RPMI8226 (cell line): Measurements from ENCODE around the gene ARV1.
"Not testable (repeated sequence)": the region's sequence is repeated elsewhere in the genome, so short reads cannot be mapped to it uniquely, and the experiment has no call there.

ENCODE experiments used
- DNase-seq: peaks from one replicate; pipeline ENCODE4 v3.0.0-alpha.2; 2015

ARV1 gene

GRCh38 chr1:231020139-231020601 is 41.3 kb downstream of the ARV1 start:
- no peak for DNase-seq

GRCh38 chr1:231020816-231021215 is 41.9 kb downstream of the ARV1 start:
- DNase-seq, result no peak

GRCh38 chr1:231021540-231022031 is 42.7 kb downstream of the ARV1 start:
- DNase-seq, result no peak

GRCh38 chr1:231022543-231022942 is 43.6 kb downstream of the ARV1 start:
- not testable (repeated sequence) for DNase-seq

GRCh38 chr1:231023150-231023549 is 44.3 kb downstream of the ARV1 start:
- no peak for DNase-seq

- DNase-seq, result no peak
These were observed 47.7 kb downstream of the ARV1 start for GRCh38 chr1:231026576-231026975.

GRCh38 chr1:231027136-231027925 is 48.4 kb downstream of the ARV1 start:
- DNase-seq, result no peak

GRCh38 chr1:231027971-231028370 is 49.1 kb downstream of the ARV1 start:
- no peak for DNase-seq

GRCh38 chr1:231028682-231029081 is 49.8 kb downstream of the ARV1 start:
- no peak for DNase-seq

GRCh38 chr1:231029247-231029646 is 50.4 kb downstream of the ARV1 start:
- DNase-seq, result not testable (repeated sequence)

GRCh38 chr1:231029841-231030240 is 50.9 kb downstream of the ARV1 start:
- no peak for DNase-seq

- DNase-seq, result no peak
These were observed 54.1 kb downstream of the ARV1 start for GRCh38 chr1:231032963-231033362.

GRCh38 chr1:231035799-231036198 is 56.9 kb downstream of the ARV1 start:
- no peak for DNase-seq

- no peak for DNase-seq
These were observed 57.5 kb downstream of the ARV1 start for GRCh38 chr1:231036416-231036815.

- DNase-seq, result no peak
These were observed 59.0 kb downstream of the ARV1 start for GRCh38 chr1:231037585-231038517.

GRCh38 chr1:231039161-231040018 is 60.5 kb downstream of the ARV1 start:
- DNase-seq, result peak; percentile 53

- DNase-seq, result peak; percentile 83
These were observed 61.3 kb downstream of the ARV1 start, which contains the start of gene FAM89A for GRCh38 chr1:231040019-231040799. TSS of gene FAM89A (minus strand) at chr1:231040254. CDS start at chr1:231040211, 43 bp downstream.

- no peak for DNase-seq
These were observed 62.2 kb downstream of the ARV1 start for GRCh38 chr1:231040800-231041718.

GRCh38 chr1:231041719-231042261 is 62.9 kb downstream of the ARV1 start:
- DNase-seq, result no peak

- no peak for DNase-seq
These were observed 65.7 kb downstream of the ARV1 start for GRCh38 chr1:231044588-231044987.
